Measurements from ENCODE around the gene KLF13. TPM values are rescaled to one million over a fixed set of nuclear protein-coding genes. Genes with fewer than 3 reads are reported as not detected.

The KLF13 gene
- total RNA-seq, result 23.7 and 29.0 TPM in 2 replicates

DNA sequence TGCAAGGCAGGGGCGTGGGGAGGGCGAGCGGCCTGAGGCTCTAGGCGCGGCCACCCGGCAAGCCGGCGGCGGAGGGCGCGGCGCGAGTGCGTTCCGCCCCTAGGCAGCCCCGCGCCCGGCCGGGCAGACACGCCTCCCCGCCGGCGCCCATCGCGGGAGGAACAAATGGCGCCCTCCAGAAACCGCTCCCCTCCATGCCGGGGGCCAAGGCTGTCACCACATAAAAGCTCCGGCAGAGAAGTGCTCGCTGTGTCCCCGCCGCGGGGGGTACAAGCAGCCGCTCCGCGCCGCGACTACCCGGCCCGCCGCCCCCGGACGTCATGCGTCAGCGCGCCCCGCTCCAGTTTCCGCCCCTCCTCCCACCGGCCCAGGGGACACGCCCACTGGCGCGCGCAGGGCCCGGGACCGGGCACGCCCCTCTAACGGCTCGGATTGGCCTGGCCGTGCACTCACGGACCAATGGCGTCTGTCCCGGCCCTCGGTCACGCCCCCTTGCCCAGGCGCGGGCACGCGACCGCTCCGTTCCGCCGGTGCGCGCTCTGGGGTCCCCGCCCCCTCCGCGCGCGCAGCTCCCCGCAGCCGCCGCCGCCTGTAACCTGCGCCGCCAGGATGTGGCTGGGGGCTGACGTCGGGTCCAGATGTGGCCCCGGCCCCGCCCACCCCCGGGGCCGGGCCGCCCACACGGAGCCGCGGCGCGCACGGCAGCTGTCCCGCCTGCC is at the start of gene KLF13:
Gene KLF13 (plus strand): TSS at position 680 of the 719 bp plus-strand sequence. CDS start 378 bp downstream, outside the sequence.

Other genes with a start within 250 kb of the KLF13 start
- 0.07 TPM in 1 of 2 replicates, not detected in the other for gene TRPM1, start 225.1 kb upstream of the KLF13 start, total RNA-seq